ENCODE data around the gene SETX. TPM values are rescaled to one million over a fixed set of nuclear protein-coding genes. Genes with fewer than 3 reads are reported as not detected.

Gene SETX
- total RNA-seq, 1 donor from 2014 or later: 49.7 TPM

DNA sequence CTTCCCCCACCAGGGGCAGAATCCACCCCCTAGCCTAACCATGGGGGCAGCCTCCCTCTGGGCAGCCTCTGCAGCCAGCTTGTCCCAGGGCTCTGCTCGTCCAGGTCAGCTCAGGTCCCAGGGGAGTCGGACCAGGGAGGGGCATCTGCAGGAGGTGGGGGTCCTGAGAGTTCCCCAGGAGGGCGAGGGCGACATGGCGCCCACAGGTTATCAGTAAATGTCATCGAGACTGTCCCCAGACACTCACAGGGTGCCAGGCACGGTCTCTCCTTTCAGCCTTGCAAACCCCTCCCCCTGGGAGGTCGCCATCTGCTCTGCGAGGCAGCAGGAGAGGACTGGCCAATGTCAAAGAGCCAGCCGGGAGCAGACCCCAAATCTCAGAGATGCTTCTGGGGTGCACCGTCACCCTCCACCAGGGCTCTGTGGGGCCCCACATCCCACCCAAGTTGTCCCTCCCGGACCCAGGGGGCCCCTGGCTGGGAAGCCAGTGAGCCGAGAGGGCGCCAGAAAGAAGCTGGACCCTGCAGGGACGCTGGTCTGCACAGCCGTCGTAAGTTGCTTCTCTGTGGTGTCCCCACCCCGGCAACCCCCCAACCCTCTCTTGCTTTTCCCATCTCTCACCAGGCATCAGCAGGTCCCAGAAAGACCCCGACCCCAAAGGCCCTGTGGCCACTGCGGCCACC lies 123.6 kb downstream of the SETX start:
- no peak overlapping the region for H3K9ac ChIP-seq
- H3K27me3 Mint-ChIP-seq (ENCODE audit: insufficient read depth, low read depth): peaks cover 11% of the 10 kb centered on the region
- no peaks in the 10 kb centered on the region for H3K27me3 ChIP-seq
- no peaks in the 10 kb centered on the region for H3K36me3 ChIP-seq
- H3K4me3 ChIP-seq: no peak overlapping the region
- no peaks in the 10 kb centered on the region for H3K9me3 ChIP-seq (ENCODE audit: low read depth)
- H3K9me3 Mint-ChIP-seq: no peaks in the 10 kb centered on the region
- peaks cover 17% of the 10 kb centered on the region for H3K4me1 Mint-ChIP-seq
- DNase-seq (ENCODE audit: low spot score): no peak
- TF ChIP-seq EZH2phosphoT487 (IDR thresholded peaks at IDR 0.05) (no peak), EZH2 (IDR thresholded peaks at IDR 0.05) (no peak)
- TF ChIP-seq, protein P1, sequence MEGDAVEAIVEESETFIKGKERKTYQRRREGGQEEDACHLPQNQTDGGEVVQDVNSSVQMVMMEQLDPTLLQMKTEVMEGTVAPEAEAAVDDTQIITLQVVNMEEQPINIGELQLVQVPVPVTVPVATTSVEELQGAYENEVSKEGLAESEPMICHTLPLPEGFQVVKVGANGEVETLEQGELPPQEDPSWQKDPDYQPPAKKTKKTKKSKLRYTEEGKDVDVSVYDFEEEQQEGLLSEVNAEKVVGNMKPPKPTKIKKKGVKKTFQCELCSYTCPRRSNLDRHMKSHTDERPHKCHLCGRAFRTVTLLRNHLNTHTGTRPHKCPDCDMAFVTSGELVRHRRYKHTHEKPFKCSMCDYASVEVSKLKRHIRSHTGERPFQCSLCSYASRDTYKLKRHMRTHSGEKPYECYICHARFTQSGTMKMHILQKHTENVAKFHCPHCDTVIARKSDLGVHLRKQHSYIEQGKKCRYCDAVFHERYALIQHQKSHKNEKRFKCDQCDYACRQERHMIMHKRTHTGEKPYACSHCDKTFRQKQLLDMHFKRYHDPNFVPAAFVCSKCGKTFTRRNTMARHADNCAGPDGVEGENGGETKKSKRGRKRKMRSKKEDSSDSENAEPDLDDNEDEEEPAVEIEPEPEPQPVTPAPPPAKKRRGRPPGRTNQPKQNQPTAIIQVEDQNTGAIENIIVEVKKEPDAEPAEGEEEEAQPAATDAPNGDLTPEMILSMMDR (IDR thresholded peaks at IDR 0.05): no peak
- H2AFZ ChIP-seq (replicated peaks): no peak overlapping the region
- peaks cover 4% of the 10 kb centered on the region for H3K4me1 ChIP-seq
- no peaks in the 10 kb centered on the region for H3K36me3 Mint-ChIP-seq
- no peak overlapping the region for H3K4me3 Mint-ChIP-seq
- H3F3A ChIP-seq (ENCODE audit: low read depth): peaks cover 4% of the 10 kb centered on the region
- H3K79me2 ChIP-seq (ENCODE audit: low read depth): no peaks in the 10 kb centered on the region
- no peaks in the 10 kb centered on the region for H4K20me1 ChIP-seq (ENCODE audit: low read depth)
- no peak overlapping the region for H3K4me2 ChIP-seq
- H3K27ac ChIP-seq: no peak overlapping the region
- H3K27ac Mint-ChIP-seq: no peak overlapping the region

DNA sequence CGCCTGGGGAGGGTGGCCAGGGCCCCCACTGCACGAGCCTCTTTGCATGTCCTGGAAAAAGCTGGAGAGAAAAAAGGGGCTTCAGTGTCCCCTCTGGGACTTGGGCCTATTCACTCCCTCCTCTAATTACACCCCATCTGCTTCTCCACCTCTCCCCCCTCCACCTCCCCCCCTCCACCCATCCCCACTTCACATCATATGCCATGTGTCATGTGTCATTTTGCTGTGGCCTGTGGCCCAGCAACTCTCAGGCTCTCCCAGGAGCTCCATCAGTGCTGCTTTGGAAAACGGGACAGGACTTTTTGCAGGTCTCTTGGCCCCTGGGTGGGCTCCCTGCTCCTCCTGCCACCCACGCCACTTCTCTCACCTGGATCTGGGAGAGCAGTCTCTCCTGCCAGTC lies 124.2 kb downstream of the SETX start:
- no peak overlapping the region for H3K27ac Mint-ChIP-seq
- H3K4me3 Mint-ChIP-seq: no peak overlapping the region
- Histone ChIP-seq H4K20me1 (ENCODE audit: low read depth) (no peaks in the 10 kb centered on the region), H3K4me3 (no peak overlapping the region), H3K4me2 (no peak overlapping the region), H3K27ac (no peak overlapping the region), H3K79me2 (ENCODE audit: low read depth) (no peaks in the 10 kb centered on the region), H3F3A (ENCODE audit: low read depth) (peaks cover 4% of the 10 kb centered on the region), H2AFZ (replicated peaks) (no peak overlapping the region), H3K27me3 (no peaks in the 10 kb centered on the region), H3K4me1 (peaks cover 4% of the 10 kb centered on the region), H3K9me3 (ENCODE audit: low read depth) (no peaks in the 10 kb centered on the region), H3K9ac (no peak overlapping the region), H3K36me3 (no peaks in the 10 kb centered on the region)
- peaks cover 11% of the 10 kb centered on the region for H3K27me3 Mint-ChIP-seq (ENCODE audit: insufficient read depth, low read depth)
- H3K9me3 Mint-ChIP-seq: no peaks in the 10 kb centered on the region
- H3K4me1 Mint-ChIP-seq: peaks cover 20% of the 10 kb centered on the region
- TF ChIP-seq, protein P1 (IDR thresholded peaks at IDR 0.05): no peak
- TF ChIP-seq EZH2 (IDR thresholded peaks at IDR 0.05): no peak
- TF ChIP-seq EZH2phosphoT487 (IDR thresholded peaks at IDR 0.05): no peak
- no peak for DNase-seq (ENCODE audit: low spot score)
- no peaks in the 10 kb centered on the region for H3K36me3 Mint-ChIP-seq

DNA sequence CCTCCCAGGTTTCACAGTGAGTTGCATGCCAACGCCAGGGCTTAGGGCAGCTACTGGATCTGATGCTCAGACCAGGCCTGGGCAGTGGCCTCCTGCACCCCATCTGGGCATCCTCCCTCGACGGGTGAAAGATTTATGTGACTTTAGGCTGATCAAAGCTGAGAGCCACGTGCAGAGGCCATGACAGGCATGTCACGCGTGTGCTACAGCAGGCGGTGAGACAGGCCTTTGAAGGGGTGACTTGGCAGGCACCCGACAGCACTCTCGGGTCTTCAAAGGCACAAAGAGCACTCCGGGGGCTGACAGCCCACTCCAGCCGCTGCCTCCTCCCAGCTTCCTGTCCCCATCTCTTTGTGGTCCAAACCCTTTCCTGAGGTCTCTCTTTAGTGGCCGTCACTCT lies 126.7 kb downstream of the SETX start:
- H3K36me3 Mint-ChIP-seq: no peaks in the 10 kb centered on the region
- TF ChIP-seq, protein P1 (IDR thresholded peaks at IDR 0.05): no peak
- no peak for TF ChIP-seq EZH2phosphoT487 (IDR thresholded peaks at IDR 0.05)
- no peak for TF ChIP-seq EZH2 (IDR thresholded peaks at IDR 0.05)
- no peak overlapping the region for H3K4me3 Mint-ChIP-seq
- Histone ChIP-seq H3F3A (ENCODE audit: low read depth) (no peaks in the 10 kb centered on the region), H3K9me3 (ENCODE audit: low read depth) (no peaks in the 10 kb centered on the region), H3K27ac (no peak overlapping the region), H2AFZ (replicated peaks) (no peak overlapping the region), H3K4me2 (no peak overlapping the region), H3K79me2 (ENCODE audit: low read depth) (no peaks in the 10 kb centered on the region), H3K27me3 (no peaks in the 10 kb centered on the region), H3K36me3 (no peaks in the 10 kb centered on the region), H3K9ac (no peak overlapping the region), H3K4me3 (no peak overlapping the region), H4K20me1 (ENCODE audit: low read depth) (no peaks in the 10 kb centered on the region), H3K4me1 (no peaks in the 10 kb centered on the region)
- no peak for DNase-seq (ENCODE audit: low spot score)
- peaks cover 12% of the 10 kb centered on the region for H3K27me3 Mint-ChIP-seq (ENCODE audit: insufficient read depth, low read depth)
- peaks cover 9% of the 10 kb centered on the region for H3K4me1 Mint-ChIP-seq
- no peaks in the 10 kb centered on the region for H3K9me3 Mint-ChIP-seq
- no peak overlapping the region for H3K27ac Mint-ChIP-seq
